HEK293 (cell line): ENCODE data around the gene PHACTR1.

Experiments used
- CTCF ChIA-PET: fragments of 350-600 bp; formaldehyde crosslinking; extraction: SDS; loops from one replicate; lab custom pipeline; 2021; ENCODE audit warnings: antibody characterized with exemption; lab: Yijun Ruan, JAX
- POLR2A ChIA-PET: fragments of 300-600 bp; formaldehyde crosslinking; extraction: SDS; loops from one replicate; lab custom pipeline; 2020; ENCODE audit warnings: antibody characterized with exemption, inconsistent platforms; lab: Yijun Ruan, JAX
- H3K27ac ChIP-seq: fragments of 200-500 bp; sonication (Bioruptor generic); 2 replicates; pipeline ENCODE4 v1.5.1; 2014; ENCODE audit warnings: low read depth, low read length, control low read depth, inconsistent platforms; ENCODE audit errors: extremely low read depth
- H3K36me3 ChIP-seq, 2 experiments: fragments of 200-500 bp in 1 of 2; sonication (Bioruptor generic) in 1 of 2; 1 replicate in 1 of 2; 2 replicates in 1 of 2; pipeline ENCODE4 v1.5.1; 2014 to 2017; ENCODE audit warnings: inconsistent platforms in 2 of 2, low read length in 2 of 2; ENCODE audit not compliant: control insufficient read depth in 2 of 2, insufficient read depth in 1 of 2
- H3K4me1 ChIP-seq: fragments of 200-500 bp; sonication (Bioruptor generic); 2 replicates; pipeline ENCODE4 v1.5.1; 2014; ENCODE audit warnings: mild to moderate bottlenecking, low read length, inconsistent platforms; ENCODE audit not compliant: control insufficient read depth, insufficient read depth
- H3K4me3 ChIP-seq: 2 replicates; pipeline ENCODE4 v1.5.1; 2011; ENCODE audit warnings: low read depth, mild to moderate bottlenecking, control low read depth, low read length, moderate library complexity
- H3K9me3 ChIP-seq: fragments of 200-500 bp; sonication (Bioruptor generic); 2 replicates; pipeline ENCODE4 v1.5.1; 2014; ENCODE audit warnings: low read depth, low read length, inconsistent platforms; ENCODE audit not compliant: control insufficient read depth, insufficient read depth
- SALL2 ChIP-seq: fragments of 450-650 bp; formaldehyde crosslinking; IDR thresholded peaks from 2 replicates; pipeline ENCODE4 v1.5.0; 2017; ENCODE audit warnings: missing biosample characterization, mild to moderate bottlenecking, missing genetic modification characterization, borderline replicate concordance
- SP3 ChIP-seq: fragments of 450-650 bp; formaldehyde crosslinking; IDR thresholded peaks from 2 replicates; pipeline ENCODE4 v1.5.1; 2016; ENCODE audit warnings: missing biosample characterization, missing genetic modification characterization
- TCF7L2 ChIP-seq: IDR thresholded peaks from 2 replicates; pipeline ENCODE4 v1.6.1; 2011; ENCODE audit warnings: low read depth, mild to moderate bottlenecking, inconsistent platforms, low read length, moderate library complexity, borderline replicate concordance
- WT1 ChIP-seq: fragments of 450-650 bp; formaldehyde crosslinking; IDR thresholded peaks from 2 replicates; pipeline ENCODE4 v1.5.1; 2016; ENCODE audit warnings: missing biosample characterization, missing genetic modification characterization
- ZFHX2 ChIP-seq: fragments of 450-650 bp; formaldehyde crosslinking; conservative IDR thresholded peaks from 2 replicates; pipeline ENCODE4 v1.5.1; 2016; ENCODE audit warnings: missing biosample characterization, missing genetic modification characterization
- ZNF121 ChIP-seq: fragments of 450-650 bp; formaldehyde crosslinking; IDR thresholded peaks from 2 replicates; pipeline ENCODE4 v1.5.1; 2016; ENCODE audit warnings: missing biosample characterization, missing genetic modification characterization
- ZNF157 ChIP-seq: fragments of 450-650 bp; formaldehyde crosslinking; IDR thresholded peaks from 2 replicates; pipeline ENCODE4 v1.5.1; 2016; ENCODE audit warnings: missing biosample characterization, missing genetic modification characterization
- ZNF16 ChIP-seq: fragments of 450-650 bp; formaldehyde crosslinking; IDR thresholded peaks from 2 replicates; pipeline ENCODE4 v1.5.1; 2016; ENCODE audit warnings: low read depth, missing biosample characterization, missing genetic modification characterization
- ZNF184 ChIP-seq: fragments of 450-650 bp; IDR thresholded peaks from 2 replicates; pipeline ENCODE4 v1.5.1; 2018; ENCODE audit warnings: missing biosample characterization, mild to moderate bottlenecking, missing genetic modification characterization
- ZNF239 ChIP-seq: fragments of 450-650 bp; formaldehyde crosslinking; IDR thresholded peaks from 2 replicates; pipeline ENCODE4 v1.5.1; 2016; ENCODE audit warnings: missing biosample characterization, missing genetic modification characterization
- ZNF335 ChIP-seq: fragments of 450-650 bp; formaldehyde crosslinking; conservative IDR thresholded peaks from 2 replicates; pipeline ENCODE4 v1.5.1; 2016; ENCODE audit warnings: missing biosample characterization, missing genetic modification characterization
- ZNF341 ChIP-seq: fragments of 450-650 bp; formaldehyde crosslinking; IDR thresholded peaks from 2 replicates; pipeline ENCODE4; 2016; ENCODE audit warnings: low read depth, missing biosample characterization, missing genetic modification characterization
- ZNF416 ChIP-seq: fragments of 450-650 bp; formaldehyde crosslinking; IDR thresholded peaks from 2 replicates; pipeline ENCODE4 v1.5.1; 2016; ENCODE audit warnings: missing biosample characterization, missing genetic modification characterization
- ZNF501 ChIP-seq: fragments of 450-650 bp; formaldehyde crosslinking; IDR thresholded peaks from 2 replicates; pipeline ENCODE4 v1.5.1; 2016; ENCODE audit warnings: missing biosample characterization, missing genetic modification characterization
- ZNF664 ChIP-seq: fragments of 450-650 bp; formaldehyde crosslinking; IDR thresholded peaks from 2 replicates; pipeline ENCODE4 v1.5.1; 2016; ENCODE audit warnings: missing biosample characterization, missing genetic modification characterization
- ZNF747 ChIP-seq: fragments of 450-650 bp; formaldehyde crosslinking; IDR thresholded peaks from 2 replicates; pipeline ENCODE4 v1.5.1; 2016; ENCODE audit warnings: missing biosample characterization, missing genetic modification characterization
- TF ChIP-seq, protein P1 (sequence below): fragments of 450-650 bp; formaldehyde crosslinking; IDR thresholded peaks from 2 replicates; pipeline ENCODE4 v1.5.1; 2017; ENCODE audit warnings: missing biosample characterization, mild to moderate bottlenecking, missing genetic modification characterization, moderate library complexity
- TF ChIP-seq, protein P2 (sequence below): fragments of 450-650 bp; formaldehyde crosslinking; IDR thresholded peaks from 2 replicates; pipeline ENCODE4 v1.5.1; 2016; ENCODE audit warnings: missing biosample characterization, missing genetic modification characterization

The PHACTR1 gene

DNA sequence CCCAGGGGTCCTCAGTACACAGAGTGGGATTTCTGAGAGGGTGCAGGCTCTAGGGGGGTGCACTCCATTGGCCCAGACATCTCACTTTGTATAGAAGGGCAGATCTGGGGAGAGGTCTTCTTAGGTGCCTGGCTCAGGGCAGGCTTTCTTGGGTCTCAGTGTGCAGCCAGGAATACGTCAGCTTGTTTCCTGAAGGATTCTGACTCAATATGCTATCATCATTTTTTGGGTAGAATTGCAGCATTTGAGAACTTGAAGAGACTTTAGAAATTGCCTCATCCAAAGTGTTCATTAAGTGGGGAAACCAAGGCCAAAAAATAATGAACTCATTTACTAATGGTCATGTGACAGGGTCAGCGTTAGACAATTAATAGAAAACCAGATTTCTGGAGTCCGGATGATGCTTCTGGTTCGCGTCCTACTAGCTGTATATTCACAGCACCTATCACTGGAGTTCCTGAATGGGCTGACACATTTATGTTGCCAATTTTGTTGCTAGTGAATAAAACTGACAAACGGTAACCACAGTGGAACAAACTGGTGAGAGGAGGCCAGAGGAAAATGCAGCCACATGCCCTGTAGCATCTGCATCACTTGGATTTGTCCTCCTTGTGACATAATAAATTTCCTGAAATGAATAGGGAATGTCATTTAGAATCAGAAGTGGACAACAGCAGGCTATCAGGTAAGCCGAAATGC, 372.9 kb downstream of the PHACTR1 start:
- Histone ChIP-seq H3K4me3 (no peak overlapping the region), H3K9me3 (no peaks in the 10 kb centered on the region)
- POLR2A ChIA-PET, result no interaction called here
- TF ChIP-seq ZNF416, result no peak
- TF ChIP-seq, all 188 proteins: peak for 0
- H3K4me1 ChIP-seq, result no peaks in the 10 kb centered on the region
- CTCF ChIA-PET, result interaction anchor here (0.6 kb wide), 1 partner anchor 258 kb away, joined by 3 read pairs; no protein-coding TSS in a partner anchor
- H3K36me3 ChIP-seq, result no peaks in the 10 kb centered on the region
- H3K27ac ChIP-seq, result no peak overlapping the region

DNA sequence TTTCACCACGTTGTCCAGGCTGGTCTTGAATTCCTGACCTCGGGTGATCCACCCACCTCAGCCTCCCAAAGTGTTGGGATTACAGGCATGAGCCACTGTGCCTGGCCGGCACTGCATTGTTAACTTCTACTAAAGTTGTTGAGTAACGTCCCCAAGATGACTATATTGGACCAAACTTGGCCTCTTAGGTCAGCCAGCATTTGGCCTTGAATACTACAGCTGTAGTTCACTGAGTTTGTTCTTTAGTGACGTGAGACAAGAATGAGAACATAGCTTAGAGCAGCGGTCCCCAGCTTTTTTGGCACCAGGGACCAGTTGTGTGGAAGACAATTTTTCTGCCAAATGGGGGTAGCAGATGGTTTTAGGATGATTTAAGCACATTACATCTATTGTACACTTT, 374.6 kb downstream of the PHACTR1 start:
- TF ChIP-seq ZFHX2 (tag by site-specific recombination) (no peak), ZNF335 (tag by site-specific recombination) (no peak), ZNF239 (tag by site-specific recombination) (no peak), ZNF747 (tag by site-specific recombination) (no peak)
- TF ChIP-seq, protein P1, sequence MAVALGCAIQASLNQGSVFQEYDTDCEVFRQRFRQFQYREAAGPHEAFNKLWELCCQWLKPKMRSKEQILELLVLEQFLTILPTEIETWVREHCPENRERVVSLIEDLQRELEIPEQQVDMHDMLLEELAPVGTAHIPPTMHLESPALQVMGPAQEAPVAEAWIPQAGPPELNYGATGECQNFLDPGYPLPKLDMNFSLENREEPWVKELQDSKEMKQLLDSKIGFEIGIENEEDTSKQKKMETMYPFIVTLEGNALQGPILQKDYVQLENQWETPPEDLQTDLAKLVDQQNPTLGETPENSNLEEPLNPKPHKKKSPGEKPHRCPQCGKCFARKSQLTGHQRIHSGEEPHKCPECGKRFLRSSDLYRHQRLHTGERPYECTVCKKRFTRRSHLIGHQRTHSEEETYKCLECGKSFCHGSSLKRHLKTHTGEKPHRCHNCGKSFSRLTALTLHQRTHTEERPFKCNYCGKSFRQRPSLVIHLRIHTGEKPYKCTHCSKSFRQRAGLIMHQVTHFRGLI, result no peak
- no peaks in the 10 kb centered on the region for H3K36me3 ChIP-seq
- H3K4me1 ChIP-seq, result no peaks in the 10 kb centered on the region
- CTCF ChIA-PET, result no interaction called here
- POLR2A ChIA-PET, result no interaction called here
- no peaks in the 10 kb centered on the region for H3K9me3 ChIP-seq
- no peak overlapping the region for H3K27ac ChIP-seq
- H3K4me3 ChIP-seq, result no peak overlapping the region

DNA sequence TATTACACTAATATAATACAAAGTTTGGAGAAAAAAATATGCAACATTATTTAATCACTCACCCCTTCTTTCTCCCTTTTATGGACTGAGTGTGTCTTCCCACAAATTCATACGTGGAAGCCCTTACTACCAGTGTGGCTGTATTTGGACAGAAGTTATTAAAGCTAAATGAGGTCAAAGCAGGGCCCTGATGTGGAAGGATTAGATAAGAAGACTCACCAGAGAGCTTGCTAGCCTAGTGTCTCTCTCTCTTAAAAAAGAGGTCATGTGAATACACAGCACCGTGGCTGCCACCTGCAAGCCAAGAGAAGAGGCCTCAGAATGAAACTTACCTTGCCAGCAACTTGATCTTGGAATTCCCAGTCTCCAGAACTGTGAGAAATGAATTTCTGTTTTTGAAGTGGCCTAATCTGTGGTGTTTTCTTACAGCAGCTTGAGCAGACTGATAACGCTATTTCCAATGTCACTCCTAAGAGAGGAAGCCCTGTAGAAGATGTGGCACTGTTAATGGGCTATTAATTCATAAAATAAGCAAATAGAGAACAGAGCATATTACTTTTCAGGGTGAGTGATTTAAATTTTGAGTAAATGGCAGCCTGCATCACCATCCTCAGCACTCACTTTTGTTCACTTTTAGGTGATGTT, 378.3 kb downstream of the PHACTR1 start:
- Histone ChIP-seq H3K4me3 (no peak overlapping the region), H3K4me1 (no peaks in the 10 kb centered on the region), H3K27ac (no peak overlapping the region), H3K36me3 (no peaks in the 10 kb centered on the region), H3K9me3 (no peaks in the 10 kb centered on the region)
- ChIA-PET CTCF (interaction anchor here (0.5 kb wide), 1 partner anchor 23 kb away, joined by 3 read pairs; no protein-coding TSS in a partner anchor), POLR2A (no interaction called here)
- TF ChIP-seq, protein P2, sequence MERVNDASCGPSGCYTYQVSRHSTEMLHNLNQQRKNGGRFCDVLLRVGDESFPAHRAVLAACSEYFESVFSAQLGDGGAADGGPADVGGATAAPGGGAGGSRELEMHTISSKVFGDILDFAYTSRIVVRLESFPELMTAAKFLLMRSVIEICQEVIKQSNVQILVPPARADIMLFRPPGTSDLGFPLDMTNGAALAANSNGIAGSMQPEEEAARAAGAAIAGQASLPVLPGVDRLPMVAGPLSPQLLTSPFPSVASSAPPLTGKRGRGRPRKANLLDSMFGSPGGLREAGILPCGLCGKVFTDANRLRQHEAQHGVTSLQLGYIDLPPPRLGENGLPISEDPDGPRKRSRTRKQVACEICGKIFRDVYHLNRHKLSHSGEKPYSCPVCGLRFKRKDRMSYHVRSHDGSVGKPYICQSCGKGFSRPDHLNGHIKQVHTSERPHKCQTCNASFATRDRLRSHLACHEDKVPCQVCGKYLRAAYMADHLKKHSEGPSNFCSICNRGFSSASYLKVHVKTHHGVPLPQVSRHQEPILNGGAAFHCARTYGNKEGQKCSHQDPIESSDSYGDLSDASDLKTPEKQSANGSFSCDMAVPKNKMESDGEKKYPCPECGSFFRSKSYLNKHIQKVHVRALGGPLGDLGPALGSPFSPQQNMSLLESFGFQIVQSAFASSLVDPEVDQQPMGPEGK (tag by site-specific recombination), result no peak
- no peak for TF ChIP-seq ZNF16 (tag by site-specific recombination)
- no peak for TF ChIP-seq ZNF121 (tag by site-specific recombination)
- TF ChIP-seq TCF7L2, result no peak
- TF ChIP-seq ZNF157, result no peak
- no peak for TF ChIP-seq ZNF501 (tag by site-specific recombination)
- no peak for TF ChIP-seq ZNF341 (tag by site-specific recombination)
- TF ChIP-seq SALL2, result no peak
- TF ChIP-seq ZNF184 (tag by site-specific recombination), result no peak
- TF ChIP-seq WT1 (tag by site-specific recombination), result no peak
- no peak for TF ChIP-seq SP3 (tag by site-specific recombination)
- no peak for TF ChIP-seq ZNF664 (tag by site-specific recombination)
- TF ChIP-seq, all 188 proteins: peak for 0
